Smooth muscle cell (in vitro differentiated cells): ENCODE results near the gene MICU1. TPM values are rescaled to one million over a fixed set of nuclear protein-coding genes. Genes with fewer than 3 reads are reported as not detected.

Experiments used
- DNase-seq: peaks from one replicate; lab custom pipeline; 2025; ENCODE audit not compliant: unreplicated experiment; lab: John Stamatoyannopoulos, UW
- H2AFZ ChIP-seq: fragments of 200-600 bp; sonication (generic); 2 replicates; pipeline ENCODE4 v1.6.0; 2016; ENCODE audit warnings: antibody characterized with exemption, low read depth, mild to moderate bottlenecking
- H3F3A ChIP-seq: fragments of 200-600 bp; sonication (generic); 2 replicates; pipeline ENCODE4 v1.6.0; 2017; ENCODE audit warnings: antibody characterized with exemption, low read depth
- H3K27ac ChIP-seq: fragments of 200-600 bp; sonication (generic); 2 replicates; pipeline ENCODE4 v1.5.1; 2016; ENCODE audit warnings: low read depth, mild to moderate bottlenecking
- H3K27me3 ChIP-seq: fragments of 200-600 bp; sonication (generic); 2 replicates; pipeline ENCODE4 v1.6.1; 2016; ENCODE audit warnings: low read depth, mild to moderate bottlenecking
- H3K36me3 ChIP-seq: fragments of 200-600 bp; sonication (generic); 2 replicates; pipeline ENCODE4 v1.5.1; 2016; ENCODE audit warnings: low read depth
- H3K4me1 ChIP-seq: fragments of 200-600 bp; sonication (generic); 2 replicates; pipeline ENCODE4 v1.5.1; 2016; ENCODE audit warnings: low read depth
- H3K4me2 ChIP-seq: fragments of 200-600 bp; sonication (generic); 2 replicates; pipeline ENCODE4 v1.6.0; 2016; ENCODE audit warnings: mild to moderate bottlenecking
- H3K4me3 ChIP-seq: fragments of 200-600 bp; sonication (generic); 2 replicates; pipeline ENCODE4 v1.5.1; 2016; ENCODE audit warnings: mild to moderate bottlenecking
- H3K79me2 ChIP-seq: fragments of 200-600 bp; sonication (generic); 2 replicates; pipeline ENCODE4 v1.6.0; 2016; ENCODE audit warnings: low read depth, mild to moderate bottlenecking
- H3K9ac ChIP-seq: fragments of 200-600 bp; sonication (generic); 2 replicates; pipeline ENCODE4 v1.6.0; 2016; ENCODE audit warnings: low read depth
- H3K9me3 ChIP-seq: fragments of 200-600 bp; sonication (generic); replicated peaks from 2 replicates; pipeline ENCODE4 v1.5.1; 2016; ENCODE audit warnings: low read depth
- H4K20me1 ChIP-seq: fragments of 200-600 bp; sonication (generic); 2 replicates; pipeline ENCODE4 v1.6.0; 2016; ENCODE audit warnings: low read depth
- WGBS: methylation state at CpG from one replicate; pipeline ENCODE4 v1.1.7; 2016; ENCODE audit warnings: low lambda C conversion rate; 5-methylcytosine and 5-hydroxymethylcytosine counted together
- polyA plus RNA-seq: library from polyadenylated mRNA; unstranded; fragments of >200 nt; fragmentation: Nextera tagmentation; extraction: Ambion mirVana; gene quantifications from 2 replicates; pipeline ENCODE4 v1.2.1, GENCODE V29; 2016
- total RNA-seq: library from RNA; depleted of rRNA; stranded (reverse); fragments of >200 nt; gene quantifications from 2 replicates; pipeline ENCODE4 v1.2.3, GENCODE V29; 2014
- TF ChIP-seq, protein P1 (sequence below): fragments of 200-600 bp; sonication (generic); IDR thresholded peaks from 2 replicates; pipeline ENCODE4 v1.5.1; 2017; ENCODE audit warnings: borderline replicate concordance, mild to moderate bottlenecking, antibody characterized with exemption; ENCODE audit not compliant: insufficient read depth, poor library complexity, severe bottlenecking

MICU1 gene
- total and polyA plus RNA-seq, 2 experiments from 2014 or later: 35.0 to 35.1 TPM

DNA sequence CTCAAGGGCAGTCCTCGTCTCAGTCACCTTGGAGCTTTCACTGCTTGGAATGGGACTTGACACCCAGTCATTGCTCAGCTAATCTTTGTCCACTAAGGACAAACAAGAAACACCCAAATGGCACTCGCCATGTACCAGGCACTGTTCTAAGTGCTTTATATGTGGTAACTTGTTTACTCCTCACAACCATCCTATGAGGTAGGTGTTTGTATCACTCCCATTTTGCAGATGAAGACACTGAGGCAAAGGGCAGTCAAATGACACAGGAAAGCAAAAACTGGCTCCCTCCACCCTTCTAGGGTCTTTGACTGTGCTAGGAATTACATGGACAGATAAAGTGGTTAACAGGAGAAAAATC, 295.8 kb downstream of the MICU1 start:
- H3K79me2 ChIP-seq: no peaks in the 10 kb centered on the region
- DNase-seq: no peak
- no peaks in the 10 kb centered on the region for H3K27me3 ChIP-seq
- TF ChIP-seq, protein P1, sequence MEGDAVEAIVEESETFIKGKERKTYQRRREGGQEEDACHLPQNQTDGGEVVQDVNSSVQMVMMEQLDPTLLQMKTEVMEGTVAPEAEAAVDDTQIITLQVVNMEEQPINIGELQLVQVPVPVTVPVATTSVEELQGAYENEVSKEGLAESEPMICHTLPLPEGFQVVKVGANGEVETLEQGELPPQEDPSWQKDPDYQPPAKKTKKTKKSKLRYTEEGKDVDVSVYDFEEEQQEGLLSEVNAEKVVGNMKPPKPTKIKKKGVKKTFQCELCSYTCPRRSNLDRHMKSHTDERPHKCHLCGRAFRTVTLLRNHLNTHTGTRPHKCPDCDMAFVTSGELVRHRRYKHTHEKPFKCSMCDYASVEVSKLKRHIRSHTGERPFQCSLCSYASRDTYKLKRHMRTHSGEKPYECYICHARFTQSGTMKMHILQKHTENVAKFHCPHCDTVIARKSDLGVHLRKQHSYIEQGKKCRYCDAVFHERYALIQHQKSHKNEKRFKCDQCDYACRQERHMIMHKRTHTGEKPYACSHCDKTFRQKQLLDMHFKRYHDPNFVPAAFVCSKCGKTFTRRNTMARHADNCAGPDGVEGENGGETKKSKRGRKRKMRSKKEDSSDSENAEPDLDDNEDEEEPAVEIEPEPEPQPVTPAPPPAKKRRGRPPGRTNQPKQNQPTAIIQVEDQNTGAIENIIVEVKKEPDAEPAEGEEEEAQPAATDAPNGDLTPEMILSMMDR: no peak
- peaks cover 8% of the 10 kb centered on the region for H3F3A ChIP-seq
- no peak overlapping the region for H3K27ac ChIP-seq
- H4K20me1 ChIP-seq: no peaks in the 10 kb centered on the region
- no peaks in the 10 kb centered on the region for H3K9me3 ChIP-seq
- H3K4me1 ChIP-seq: peaks cover 50% of the 10 kb centered on the region
- H2AFZ ChIP-seq: no peak overlapping the region
- H3K36me3 ChIP-seq: no peaks in the 10 kb centered on the region
- H3K9ac ChIP-seq: no peak overlapping the region
- no peak overlapping the region for H3K4me3 ChIP-seq
- WGBS: 93% methylated on average over 2 of the region's 2 CpGs
- no peak overlapping the region for H3K4me2 ChIP-seq

DNA sequence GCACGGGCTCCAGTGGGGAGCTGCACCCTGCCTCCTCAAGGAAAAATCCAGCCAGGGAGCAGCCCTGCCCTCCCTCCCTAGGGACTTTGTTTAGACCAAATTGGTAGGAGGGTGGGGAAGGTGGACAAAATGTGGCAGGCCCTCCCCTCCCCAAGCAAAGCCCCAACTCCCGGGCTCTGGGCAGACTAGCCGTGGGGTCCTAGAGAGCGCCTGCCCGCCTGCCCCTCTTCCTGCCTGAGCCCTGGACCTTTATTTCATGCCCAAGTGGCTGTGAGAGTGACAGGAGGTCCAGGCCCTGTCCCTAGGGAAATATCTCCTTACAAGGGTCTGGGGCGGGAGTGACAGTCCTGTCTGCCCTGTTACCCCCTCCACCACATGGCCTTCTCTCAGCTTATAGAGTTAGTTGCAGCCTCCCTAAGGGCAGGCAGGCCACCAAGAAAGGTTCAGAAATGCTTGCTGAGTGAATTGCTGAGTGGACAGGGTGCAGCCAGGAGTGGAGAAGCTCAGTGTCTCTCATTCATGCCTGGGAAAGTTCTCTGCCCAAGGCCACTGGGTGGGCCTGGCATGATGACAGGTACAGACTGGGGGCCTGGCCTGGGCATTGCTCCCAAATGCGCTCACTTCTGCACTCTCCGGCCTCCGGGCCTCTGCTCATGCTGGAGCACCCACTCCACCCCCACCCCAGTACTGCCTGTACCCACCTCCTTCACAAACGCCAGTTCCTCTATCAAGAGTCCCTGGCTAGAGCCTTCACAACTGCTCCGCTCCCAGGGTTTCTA, 296.4 kb downstream of the MICU1 start:
- peaks cover 8% of the 10 kb centered on the region for H3F3A ChIP-seq
- DNase-seq: no peak
- H3K4me3 ChIP-seq: no peak overlapping the region
- H4K20me1 ChIP-seq: no peaks in the 10 kb centered on the region
- no peak overlapping the region for H3K9ac ChIP-seq
- H3K79me2 ChIP-seq: no peaks in the 10 kb centered on the region
- H3K27me3 ChIP-seq: no peaks in the 10 kb centered on the region
- no peak overlapping the region for H2AFZ ChIP-seq
- no peak overlapping the region for H3K4me2 ChIP-seq
- TF ChIP-seq, protein P1: no peak
- no peak overlapping the region for H3K27ac ChIP-seq
- no peaks in the 10 kb centered on the region for H3K36me3 ChIP-seq
- no peaks in the 10 kb centered on the region for H3K9me3 ChIP-seq
- WGBS: 92% methylated on average over 11 of the region's 11 CpGs
- peaks cover 52% of the 10 kb centered on the region for H3K4me1 ChIP-seq

DNA sequence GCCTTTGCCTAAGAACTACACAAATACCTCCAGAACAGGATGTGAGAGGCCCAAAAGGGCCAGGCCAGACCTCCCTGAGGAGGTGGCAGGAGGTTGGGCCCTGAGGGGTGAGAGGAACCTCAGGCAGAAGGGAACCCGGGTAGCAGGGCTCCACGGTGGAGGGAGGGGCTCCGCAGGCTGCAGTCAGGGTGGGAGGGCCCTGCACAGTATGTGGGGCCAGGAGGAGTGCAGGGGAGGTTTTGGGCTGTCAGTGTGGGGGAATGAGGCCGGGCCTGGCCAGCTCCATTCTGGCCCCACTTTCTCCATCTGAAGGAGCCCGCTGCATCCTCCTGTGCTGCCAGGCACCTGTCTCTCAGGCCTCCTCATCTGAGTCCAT, 297.1 kb downstream of the MICU1 start:
- no peak overlapping the region for H3K27ac ChIP-seq
- WGBS: 62% methylated on average over 4 of the region's 5 CpGs
- peaks cover 8% of the 10 kb centered on the region for H3F3A ChIP-seq
- H3K9me3 ChIP-seq: no peaks in the 10 kb centered on the region
- H3K9ac ChIP-seq: no peak overlapping the region
- H3K79me2 ChIP-seq: no peaks in the 10 kb centered on the region
- H3K4me3 ChIP-seq: no peak overlapping the region
- peaks cover 46% of the 10 kb centered on the region for H3K4me1 ChIP-seq
- no peaks in the 10 kb centered on the region for H4K20me1 ChIP-seq
- TF ChIP-seq, protein P1: no peak
- no peaks in the 10 kb centered on the region for H3K27me3 ChIP-seq
- no peaks in the 10 kb centered on the region for H3K36me3 ChIP-seq
- DNase-seq: no peak
- no peak overlapping the region for H3K4me2 ChIP-seq
- no peak overlapping the region for H2AFZ ChIP-seq
